Smooth muscle cell (in vitro differentiated cells): Measurements from ENCODE around the gene UBALD2. TPM values are rescaled to one million over a fixed set of nuclear protein-coding genes. Genes with fewer than 3 reads are reported as not detected.

Experiments
- DNase-seq: peaks from one replicate; lab custom pipeline; 2025; ENCODE audit not compliant: unreplicated experiment; lab: John Stamatoyannopoulos, UW
- H2AFZ ChIP-seq: fragments of 200-600 bp; sonication (generic); 2 replicates; pipeline ENCODE4 v1.6.0; 2016; ENCODE audit warnings: antibody characterized with exemption, low read depth, mild to moderate bottlenecking
- H3F3A ChIP-seq: fragments of 200-600 bp; sonication (generic); 2 replicates; pipeline ENCODE4 v1.6.0; 2017; ENCODE audit warnings: antibody characterized with exemption, low read depth
- H3K27ac ChIP-seq: fragments of 200-600 bp; sonication (generic); 2 replicates; pipeline ENCODE4 v1.5.1; 2016; ENCODE audit warnings: low read depth, mild to moderate bottlenecking
- H3K27me3 ChIP-seq: fragments of 200-600 bp; sonication (generic); 2 replicates; pipeline ENCODE4 v1.6.1; 2016; ENCODE audit warnings: low read depth, mild to moderate bottlenecking
- H3K36me3 ChIP-seq: fragments of 200-600 bp; sonication (generic); 2 replicates; pipeline ENCODE4 v1.5.1; 2016; ENCODE audit warnings: low read depth
- H3K4me1 ChIP-seq: fragments of 200-600 bp; sonication (generic); 2 replicates; pipeline ENCODE4 v1.5.1; 2016; ENCODE audit warnings: low read depth
- H3K4me2 ChIP-seq: fragments of 200-600 bp; sonication (generic); 2 replicates; pipeline ENCODE4 v1.6.0; 2016; ENCODE audit warnings: mild to moderate bottlenecking
- H3K4me3 ChIP-seq: fragments of 200-600 bp; sonication (generic); 2 replicates; pipeline ENCODE4 v1.5.1; 2016; ENCODE audit warnings: mild to moderate bottlenecking
- H3K79me2 ChIP-seq: fragments of 200-600 bp; sonication (generic); 2 replicates; pipeline ENCODE4 v1.6.0; 2016; ENCODE audit warnings: low read depth, mild to moderate bottlenecking
- H3K9ac ChIP-seq: fragments of 200-600 bp; sonication (generic); 2 replicates; pipeline ENCODE4 v1.6.0; 2016; ENCODE audit warnings: low read depth
- H3K9me3 ChIP-seq: fragments of 200-600 bp; sonication (generic); replicated peaks from 2 replicates; pipeline ENCODE4 v1.5.1; 2016; ENCODE audit warnings: low read depth
- H4K20me1 ChIP-seq: fragments of 200-600 bp; sonication (generic); 2 replicates; pipeline ENCODE4 v1.6.0; 2016; ENCODE audit warnings: low read depth
- WGBS: methylation state at CpG from one replicate; pipeline ENCODE4 v1.1.7; 2016; ENCODE audit warnings: low lambda C conversion rate; 5-methylcytosine and 5-hydroxymethylcytosine counted together
- polyA plus RNA-seq: library from polyadenylated mRNA; unstranded; fragments of >200 nt; fragmentation: Nextera tagmentation; extraction: Ambion mirVana; gene quantifications from 2 replicates; pipeline ENCODE4 v1.2.1, GENCODE V29; 2016
- total RNA-seq: library from RNA; depleted of rRNA; stranded (reverse); fragments of >200 nt; gene quantifications from 2 replicates; pipeline ENCODE4 v1.2.3, GENCODE V29; 2014
- TF ChIP-seq, protein P1 (sequence below): fragments of 200-600 bp; sonication (generic); IDR thresholded peaks from 2 replicates; pipeline ENCODE4 v1.5.1; 2017; ENCODE audit warnings: borderline replicate concordance, mild to moderate bottlenecking, antibody characterized with exemption; ENCODE audit not compliant: insufficient read depth, poor library complexity, severe bottlenecking

Gene UBALD2
- total and polyA plus RNA-seq, 2 experiments from 2014 or later = 2.6 to 7.0 TPM

DNA sequence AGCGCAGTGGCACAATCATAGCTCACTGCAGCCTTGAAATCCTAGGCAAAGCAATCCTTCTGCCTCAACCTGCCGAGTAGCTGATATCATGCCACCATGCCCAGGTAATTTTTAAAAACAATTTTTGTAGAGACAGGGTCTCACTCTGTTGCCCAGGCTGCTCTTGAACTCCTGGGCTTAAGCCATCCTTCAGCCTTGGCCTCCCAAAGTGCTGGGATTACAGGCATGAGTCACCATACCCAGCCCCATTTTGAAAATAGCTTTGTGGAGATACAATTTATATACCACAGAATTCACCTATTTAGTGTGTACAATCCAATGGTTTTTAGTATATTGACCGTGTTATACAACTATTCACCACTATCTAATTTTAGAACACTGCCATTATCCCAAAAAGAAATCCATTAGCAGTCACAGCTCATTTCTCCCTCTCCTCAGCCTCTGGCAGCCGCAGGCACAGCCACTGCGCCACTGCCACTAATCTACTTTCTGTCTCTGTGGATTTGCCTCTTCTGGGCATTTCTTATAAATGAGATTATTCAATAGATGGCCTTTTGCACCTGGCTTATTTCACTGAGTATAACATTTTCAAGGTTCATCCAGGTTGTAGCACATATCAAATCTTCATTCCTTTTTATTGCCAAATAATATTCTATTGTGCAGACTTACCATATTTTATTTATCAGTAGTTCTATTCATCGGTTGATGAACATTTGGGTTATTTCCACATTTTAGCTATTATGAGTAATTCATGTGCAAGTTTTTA is 31.4 kb upstream of the UBALD2 start:
- DNase-seq = no peak
- peaks cover 24% of the 10 kb centered on the region for H3K27me3 ChIP-seq
- H3K9me3 ChIP-seq = no peaks in the 10 kb centered on the region
- H3F3A ChIP-seq = no peaks in the 10 kb centered on the region
- no peaks in the 10 kb centered on the region for H3K79me2 ChIP-seq
- H3K4me3 ChIP-seq = no peak overlapping the region
- WGBS = 96% methylated on average over 6 of the region's 6 CpGs
- no peak overlapping the region for H3K4me2 ChIP-seq
- no peaks in the 10 kb centered on the region for H4K20me1 ChIP-seq
- H3K36me3 ChIP-seq = no peaks in the 10 kb centered on the region
- H3K27ac ChIP-seq = no peak overlapping the region
- H2AFZ ChIP-seq = no peak overlapping the region
- H3K4me1 ChIP-seq = no peaks in the 10 kb centered on the region
- TF ChIP-seq, protein P1, sequence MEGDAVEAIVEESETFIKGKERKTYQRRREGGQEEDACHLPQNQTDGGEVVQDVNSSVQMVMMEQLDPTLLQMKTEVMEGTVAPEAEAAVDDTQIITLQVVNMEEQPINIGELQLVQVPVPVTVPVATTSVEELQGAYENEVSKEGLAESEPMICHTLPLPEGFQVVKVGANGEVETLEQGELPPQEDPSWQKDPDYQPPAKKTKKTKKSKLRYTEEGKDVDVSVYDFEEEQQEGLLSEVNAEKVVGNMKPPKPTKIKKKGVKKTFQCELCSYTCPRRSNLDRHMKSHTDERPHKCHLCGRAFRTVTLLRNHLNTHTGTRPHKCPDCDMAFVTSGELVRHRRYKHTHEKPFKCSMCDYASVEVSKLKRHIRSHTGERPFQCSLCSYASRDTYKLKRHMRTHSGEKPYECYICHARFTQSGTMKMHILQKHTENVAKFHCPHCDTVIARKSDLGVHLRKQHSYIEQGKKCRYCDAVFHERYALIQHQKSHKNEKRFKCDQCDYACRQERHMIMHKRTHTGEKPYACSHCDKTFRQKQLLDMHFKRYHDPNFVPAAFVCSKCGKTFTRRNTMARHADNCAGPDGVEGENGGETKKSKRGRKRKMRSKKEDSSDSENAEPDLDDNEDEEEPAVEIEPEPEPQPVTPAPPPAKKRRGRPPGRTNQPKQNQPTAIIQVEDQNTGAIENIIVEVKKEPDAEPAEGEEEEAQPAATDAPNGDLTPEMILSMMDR = no peak
- no peak overlapping the region for H3K9ac ChIP-seq

DNA sequence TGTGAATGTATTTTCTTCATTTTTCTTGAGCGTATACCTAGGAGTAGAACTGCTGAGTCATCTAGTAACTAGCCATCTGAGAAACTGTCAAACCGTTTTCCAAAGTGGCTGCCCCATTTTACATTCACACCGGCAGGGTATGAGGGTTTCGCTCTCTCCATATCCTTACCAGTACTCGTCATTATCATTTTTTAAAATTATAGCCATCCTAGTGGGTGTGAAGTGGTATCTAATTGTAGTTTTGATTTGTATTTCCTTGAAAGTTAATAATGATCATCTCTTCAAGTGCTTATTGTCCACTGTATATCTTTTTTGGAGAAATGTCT is 30.8 kb upstream of the UBALD2 start:
- no peaks in the 10 kb centered on the region for H3K36me3 ChIP-seq
- H2AFZ ChIP-seq = no peak overlapping the region
- H3K4me1 ChIP-seq = no peaks in the 10 kb centered on the region
- H3K79me2 ChIP-seq = no peaks in the 10 kb centered on the region
- no peaks in the 10 kb centered on the region for H3F3A ChIP-seq
- no peak overlapping the region for H3K4me2 ChIP-seq
- TF ChIP-seq, protein P1 = no peak
- no peak overlapping the region for H3K4me3 ChIP-seq
- no peaks in the 10 kb centered on the region for H4K20me1 ChIP-seq
- H3K9me3 ChIP-seq = no peaks in the 10 kb centered on the region
- H3K27me3 ChIP-seq = peaks cover 25% of the 10 kb centered on the region
- no peak for DNase-seq
- no peak overlapping the region for H3K9ac ChIP-seq
- no peak overlapping the region for H3K27ac ChIP-seq
- WGBS = 78% methylated on average over 5 of the region's 5 CpGs

DNA sequence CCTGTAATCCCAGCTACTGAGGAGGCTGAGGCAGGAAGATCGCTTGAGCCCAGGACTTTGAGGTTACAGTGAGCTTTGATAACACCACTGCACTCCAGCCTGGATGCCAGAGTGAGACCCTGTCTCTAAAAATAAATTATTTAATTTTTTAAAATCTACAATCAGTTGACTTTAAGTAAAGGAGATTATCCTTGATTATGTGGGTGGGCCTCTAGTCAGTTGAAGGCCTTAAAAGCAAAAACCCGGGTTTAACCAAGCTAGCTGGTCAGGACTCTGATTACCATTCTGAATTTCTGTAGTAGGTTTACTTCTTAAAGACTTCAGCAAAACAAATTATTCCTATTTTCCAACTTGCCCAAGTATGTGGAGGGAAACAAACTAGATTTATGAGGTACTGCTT is 29.3 kb upstream of the UBALD2 start:
- TF ChIP-seq, protein P1 = no peak

DNA sequence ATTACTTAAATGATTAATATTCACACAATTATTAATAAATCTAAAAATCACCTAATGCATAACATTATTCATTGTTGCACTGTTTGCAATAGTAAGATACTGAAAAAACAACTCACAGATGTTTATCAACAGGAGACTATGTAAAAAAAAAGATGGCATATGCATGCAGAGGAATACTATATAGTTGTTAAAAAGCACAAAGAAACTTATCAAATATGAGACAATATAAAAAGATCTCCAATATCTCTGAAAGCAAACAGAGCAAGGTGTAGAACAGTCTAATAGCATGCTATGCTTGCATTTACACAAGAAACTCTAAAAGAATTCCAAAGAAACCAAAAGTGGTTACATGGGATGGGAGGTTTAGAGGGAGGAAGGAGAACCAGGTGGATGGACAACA is 28.5 kb upstream of the UBALD2 start:
- no peak overlapping the region for H2AFZ ChIP-seq
- no peaks in the 10 kb centered on the region for H4K20me1 ChIP-seq
- H3K4me3 ChIP-seq = no peak overlapping the region
- peaks cover 20% of the 10 kb centered on the region for H3K27me3 ChIP-seq
- no peaks in the 10 kb centered on the region for H3K79me2 ChIP-seq
- H3K9me3 ChIP-seq = no peaks in the 10 kb centered on the region
- no peak for DNase-seq
- H3K27ac ChIP-seq = no peak overlapping the region
- no peak overlapping the region for H3K9ac ChIP-seq
- H3F3A ChIP-seq = no peaks in the 10 kb centered on the region
- H3K4me1 ChIP-seq = peaks cover 7% of the 10 kb centered on the region
- no peaks in the 10 kb centered on the region for H3K36me3 ChIP-seq
- H3K4me2 ChIP-seq = no peak overlapping the region
- TF ChIP-seq, protein P1 = no peak

More for the DNA sequence above, 29.3 kb upstream of the UBALD2 start:
- H2AFZ ChIP-seq = no peak overlapping the region
- H3K9me3 ChIP-seq = no peaks in the 10 kb centered on the region
- no peak overlapping the region for H3K4me2 ChIP-seq
- H3K27me3 ChIP-seq = peaks cover 20% of the 10 kb centered on the region
- H4K20me1 ChIP-seq = no peaks in the 10 kb centered on the region
- H3K36me3 ChIP-seq = no peaks in the 10 kb centered on the region
- no peak overlapping the region for H3K4me3 ChIP-seq
- H3K27ac ChIP-seq = no peak overlapping the region
- 46% methylated on average over 2 of the region's 2 CpGs for WGBS
- H3K4me1 ChIP-seq = peaks cover 1% of the 10 kb centered on the region
- no peak for DNase-seq
- no peak overlapping the region for H3K9ac ChIP-seq
- no peaks in the 10 kb centered on the region for H3F3A ChIP-seq
- no peaks in the 10 kb centered on the region for H3K79me2 ChIP-seq
